ENCODE measurements around the gene BCAN. TPM values are rescaled to one million over a fixed set of nuclear protein-coding genes. Genes with fewer than 3 reads are reported as not detected.

The BCAN gene
- total RNA-seq, 4 donors from 2014 or later = not detected

GRCh38 chr1:156652992-156653355 is 11.1 kb downstream of the BCAN start:
- no peak overlapping the region for H3K27ac ChIP-seq
- H3K4me3 ChIP-seq = no peak overlapping the region
- no peak for TF ChIP-seq CTCF (IDR thresholded peaks at IDR 0.05)
- no peak for TF ChIP-seq POLR2A (IDR thresholded peaks at IDR 0.05)
- DNase-seq = no peak
- H3K4me1 ChIP-seq = peaks cover 14 to 19% (median 14%) of the 10 kb centered on the region in 3 donors
- H3K27me3 ChIP-seq = peaks cover 0 to 98% (median 0%) of the 10 kb centered on the region in 4 donors
- H3K36me3 ChIP-seq = no peaks in the 10 kb centered on the region
- no peaks in the 10 kb centered on the region for H3K9me3 ChIP-seq
- WGBS, 2 donors = 74 to 79% methylated on average over 9 of the region's 9 CpGs
- intact Hi-C loops (cut with DNase I) = no loop called here

GRCh38 chr1:156654700-156655099 is 12.8 kb downstream of the BCAN start:
- 40 to 60% methylated on average over 1 of the region's 1 CpG for WGBS, 2 donors
- Histone ChIP-seq H3K9me3 (no peaks in the 10 kb centered on the region), H3K4me1 (peaks cover 19 to 29% (median 20%) of the 10 kb centered on the region in 3 donors), H3K27ac (no peak overlapping the region), H3K36me3 (no peaks in the 10 kb centered on the region), H3K4me3 (no peak overlapping the region), H3K27me3 (peaks cover 0 to 84% (median 0%) of the 10 kb centered on the region in 4 donors)
- TF ChIP-seq POLR2A (IDR thresholded peaks at IDR 0.05) (no peak), CTCF (IDR thresholded peaks at IDR 0.05) (no peak)
- intact Hi-C loops (cut with DNase I) = no loop called here
- DNase-seq = no peak

- no peaks in the 10 kb centered on the region for H3K9me3 ChIP-seq
- 49 to 53% methylated on average over 2 of the region's 2 CpGs for WGBS, 2 donors
- H3K27ac ChIP-seq = no peak overlapping the region
- TF ChIP-seq CTCF (IDR thresholded peaks at IDR 0.05) = no peak
- no peak for TF ChIP-seq POLR2A (IDR thresholded peaks at IDR 0.05)
- no peak for DNase-seq
- H3K4me1 ChIP-seq = peaks cover 25 to 36% (median 25%) of the 10 kb centered on the region in 3 donors
- no peak overlapping the region for H3K4me3 ChIP-seq
- H3K36me3 ChIP-seq = no peaks in the 10 kb centered on the region
- intact Hi-C loops (cut with DNase I) = no loop called here
- peaks cover 0 to 78% (median 0%) of the 10 kb centered on the region in 4 donors for H3K27me3 ChIP-seq
Measured at GRCh38 chr1:156655151-156655903, 13.4 kb downstream of the BCAN start.

- whole genome bisulfite sequencing, 2 donors = 68 to 77% methylated on average over 3 to 9 of the region's 9 CpGs
- H3K27me3 ChIP-seq = peaks cover 0 to 71% (median 0%) of the 10 kb centered on the region in 4 donors
- TF ChIP-seq CTCF (IDR thresholded peaks at IDR 0.05) (no peak), POLR2A (IDR thresholded peaks at IDR 0.05) (no peak)
Measured at GRCh38 chr1:156655904-156656516, 14.1 kb downstream of the BCAN start.

More at GRCh38 chr1:156655904-156656516, 14.1 kb downstream of the BCAN start:
- Histone ChIP-seq H3K9me3 (no peaks in the 10 kb centered on the region), H3K36me3 (no peaks in the 10 kb centered on the region), H3K27ac (no peak overlapping the region), H3K4me1 (peaks cover 31 to 42% (median 32%) of the 10 kb centered on the region in 3 donors), H3K4me3 (no peak overlapping the region)
- intact Hi-C loops (cut with DNase I) = loop anchor here (2.0 kb wide), 1 partner anchor 29 kb away; no protein-coding TSS in a partner anchor
- no peak for DNase-seq
